B cell (primary cell): ENCODE measurements around the gene CASTOR1. TPM values are rescaled to one million over a fixed set of nuclear protein-coding genes. Genes with fewer than 3 reads are reported as not detected.
A peak's percentile ranks its signal among the peaks of the same experiment; 100 is the strongest.

Experiments
- ATAC-seq: fragments of 200-7000 bp; cut with Tn5 transposase; one replicate; pipeline ENCODE4 v1.10.0; 2021; ENCODE audit warnings: low read depth, mild to moderate bottlenecking, moderate number of reproducible peaks, moderate library complexity
- CTCF ChIA-PET: fragments of 350-600 bp; sonication (Branson Sonifier 250); formaldehyde crosslinking; loops from one replicate; lab custom pipeline; 2021; ENCODE audit warnings: antibody characterized with exemption, inconsistent platforms; lab: Charles Lee
- POLR2A ChIA-PET: fragments of 350-600 bp; sonication (Branson Sonifier 250); formaldehyde crosslinking; loops from one replicate; lab custom pipeline; 2021; ENCODE audit warnings: antibody characterized with exemption; lab: Charles Lee
- DNase-seq: peaks from one replicate; pipeline ENCODE4 v3.0.0; 2013
- H2AFZ ChIP-seq: 2 replicates; pipeline ENCODE4 v1.6.1; 2012; ENCODE audit warnings: mild to moderate bottlenecking, low read depth, low read length; ENCODE audit not compliant: insufficient read depth, poor library complexity, severe bottlenecking
- H3K27ac ChIP-seq, 2 donors: 1 replicate in 1 of 2; 2 replicates in 1 of 2; pipeline ENCODE4 v1.5.1; 2012 to 2013; ENCODE audit warnings: low read length in 2 of 2, mild to moderate bottlenecking in 2 of 2, moderate library complexity in 1 of 2
- H3K27me3 ChIP-seq, 4 experiments: fragments of 200-600 bp in 1 of 4; sonication (generic) in 1 of 4; replicated peaks in 1 of 4; 1 replicate in 2 of 4; 2 replicates in 2 of 4; pipeline versions ENCODE4 v1.6.1 to v1.7.0; 2013 to 2016; ENCODE audit warnings: low read length in 3 of 4, mild to moderate bottlenecking in 2 of 4, mixed read lengths in 1 of 4, moderate library complexity in 1 of 4; ENCODE audit not compliant: insufficient read depth in 4 of 4, control insufficient read depth in 3 of 4; ENCODE audit errors: control extremely low read depth in 1 of 4
- H3K36me3 ChIP-seq, 2 experiments: replicated peaks in 1 of 2; 1 replicate in 1 of 2; 2 replicates in 1 of 2; pipeline versions ENCODE4 v1.6.1 to v1.7.1; 2013; ENCODE audit warnings: low read length in 1 of 2; ENCODE audit not compliant: insufficient read depth in 2 of 2, control insufficient read depth in 1 of 2; ENCODE audit errors: control extremely low read depth in 1 of 2, extremely low read depth in 1 of 2
- H3K4me1 ChIP-seq, 2 donors: fragments of 200-600 bp in 1 of 2; sonication (generic) in 1 of 2; 1 replicate in 1 of 2; 2 replicates in 1 of 2; pipeline versions ENCODE4 v1.5.1 to v1.6.1; 2013 to 2017; ENCODE audit warnings: low read length in 2 of 2; ENCODE audit not compliant: control insufficient read depth in 2 of 2, insufficient read depth in 2 of 2
- H3K4me2 ChIP-seq: replicated peaks from 2 replicates; pipeline ENCODE3; 2012; ENCODE audit warnings: mild to moderate bottlenecking, low read depth, low read length; ENCODE audit not compliant: poor library complexity, severe bottlenecking
- H3K4me3 ChIP-seq, 5 experiments: fragments of 200-600 bp in 1 of 5; sonication (generic) in 1 of 5; 1 replicate in 3 of 5; 2 replicates in 2 of 5; pipeline versions ENCODE4 v1.5.1 to v1.7.0; 2011 to 2016; ENCODE audit warnings: low read length in 4 of 5, mild to moderate bottlenecking in 4 of 5, low read depth in 2 of 5, control low read depth in 1 of 5, moderate library complexity in 1 of 5; ENCODE audit not compliant: insufficient read depth in 1 of 5; ENCODE audit errors: control extremely low read depth in 1 of 5, extremely low read depth in 1 of 5
- H3K79me2 ChIP-seq: fragments of 200-600 bp; sonication (generic); one replicate; pipeline ENCODE4 v1.6.0; 2016; ENCODE audit warnings: low read length; ENCODE audit not compliant: control insufficient read depth, insufficient read depth
- H3K9ac ChIP-seq: fragments of 200-600 bp; sonication (generic); 2 replicates; pipeline ENCODE4 v1.6.1; 2017; ENCODE audit warnings: mild to moderate bottlenecking, low read length, moderate library complexity
- H3K9me3 ChIP-seq, 3 donors: one replicate each; pipeline versions ENCODE4 v1.6.1 to v1.7.1; 2013; ENCODE audit warnings: low read length in 2 of 3; ENCODE audit not compliant: control insufficient read depth in 2 of 3, insufficient read depth in 1 of 3; ENCODE audit errors: control extremely low read depth in 1 of 3
- H4K20me1 ChIP-seq: 2 replicates; pipeline ENCODE4 v1.6.0; 2012; ENCODE audit warnings: mild to moderate bottlenecking, low read length; ENCODE audit not compliant: insufficient read depth, control insufficient read depth, poor library complexity, severe bottlenecking
- H3K27ac Mint-ChIP-seq: one replicate; pipeline ENCODE4 v1.8.0; 2021; ENCODE audit warnings: mixed read lengths
- H3K27me3 Mint-ChIP-seq: one replicate; pipeline ENCODE4 v1.8.0; 2021; ENCODE audit warnings: mixed read lengths
- H3K4me1 Mint-ChIP-seq: one replicate; pipeline ENCODE4 v1.8.0; 2021; ENCODE audit warnings: mixed read lengths
- H3K4me3 Mint-ChIP-seq: one replicate; pipeline ENCODE4 v1.8.0; 2021; ENCODE audit warnings: mixed read lengths
- H3K9me3 Mint-ChIP-seq: one replicate; pipeline ENCODE4 v1.8.0; 2022; ENCODE audit warnings: mixed read lengths; ENCODE audit not compliant: insufficient read depth
- EZH2 ChIP-seq: IDR thresholded peaks from 2 replicates; pipeline ENCODE4 v1.6.1; 2012; ENCODE audit warnings: borderline replicate concordance, low read depth, mild to moderate bottlenecking, moderate library complexity, low read length; ENCODE audit not compliant: insufficient read depth, poor library complexity, severe bottlenecking
- WGBS: methylation state at CpG from one replicate; pipeline ENCODE4 v1.1.5; 2013; ENCODE audit warnings: missing lambda C conversion rate; ENCODE audit not compliant: insufficient coverage; 5-methylcytosine and 5-hydroxymethylcytosine counted together
- intact Hi-C: fragments of 100-400 bp; cut with micrococcal nuclease; formaldehyde crosslinking; loops from one replicate; pipeline ENCODE4 v1.10.0; 2022
- polyA plus RNA-seq: library from polyadenylated mRNA; depleted of rRNA; stranded (reverse); fragments of >200 nt; gene quantifications from 2 replicates; pipeline ENCODE4 v1.2.3, GENCODE V29; 2012
- total RNA-seq, 2 donors: library from RNA; stranded (reverse); fragments of 120-200 nt in 1 of 2; gene quantifications; 1 replicate in 1 of 2; 2 replicates in 1 of 2; pipeline versions ENCODE4 v1.2.3 to v1.2.4, GENCODE V29; 2013 to 2022
- TF ChIP-seq, protein P1 (sequence below): fragments of 200-600 bp; IDR thresholded peaks from one replicate; pipeline ENCODE4 v1.8.0; 2022; ENCODE audit warnings: antibody characterized with exemption, mild to moderate bottlenecking

CASTOR1 gene
- total and polyA plus RNA-seq, 2 donors (not counting 1 experiment from before 2014, with no cell fraction given): 16.3 to 18.4 TPM

DNA sequence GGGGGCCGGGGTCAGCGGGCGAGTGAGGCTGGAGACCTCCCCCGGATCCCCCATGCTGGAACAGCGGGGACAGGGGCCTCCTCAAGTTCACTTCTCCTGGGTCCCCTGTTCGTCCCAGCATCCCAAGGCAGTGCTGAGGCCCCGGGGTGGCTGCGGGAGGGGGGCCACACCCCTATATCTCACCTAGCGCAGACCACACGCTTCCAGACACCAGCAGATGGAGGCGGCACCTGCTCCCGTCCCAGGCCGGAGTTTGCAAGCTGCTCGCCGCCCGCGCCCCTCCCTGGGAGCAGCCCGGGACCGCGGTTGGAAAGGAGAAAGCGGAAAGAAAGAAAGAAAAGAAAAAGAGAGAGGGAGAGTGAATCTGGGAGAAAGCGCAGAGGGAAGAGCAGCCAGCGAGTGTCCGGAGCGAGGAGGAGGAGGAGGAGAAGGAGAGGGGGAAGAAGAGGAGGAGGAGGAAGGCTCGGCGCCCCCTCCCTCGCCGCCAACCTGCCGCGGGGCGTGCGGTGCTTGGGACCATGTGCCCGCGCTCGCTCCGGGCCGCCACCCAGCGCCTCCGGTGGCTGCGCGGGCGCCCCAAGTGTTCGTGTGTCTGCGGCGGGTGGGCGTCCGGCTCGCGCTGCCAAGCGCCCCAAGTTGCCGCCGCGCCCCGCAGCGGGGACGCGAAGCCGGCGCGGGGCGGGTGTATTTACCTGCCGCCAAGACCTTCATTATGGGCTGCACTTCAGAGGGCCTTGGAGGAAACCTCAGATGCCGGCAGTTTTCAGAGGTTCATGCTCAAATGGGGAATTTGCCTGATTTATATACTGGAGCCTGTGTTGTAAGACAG, 43.1 kb downstream of the CASTOR1 start, which contains the start of gene LIF:
LIF (minus strand) TSS at position 775 of the 829 bp plus-strand sequence; CDS start at position 711, 64 bp downstream.
- Histone ChIP-seq H3K27ac (no peak within 1 kb of the TSS), H3K9me3 (peaks cover 0 to 4% (median 0%) of the 10 kb centered on the region in 3 donors), H3K4me3 (peak within 1 kb of the TSS in 4 of 5 experiments; percentile 11 to 62 (median 36)), H3K9ac (peak within 1 kb of the TSS; percentile 41), H3K4me2 (peak within 1 kb of the TSS; percentile 88), H3K4me1 (peaks cover 14 to 23% of the 10 kb centered on the region in 2 donors), H3K79me2 (no peaks in the 10 kb centered on the region), H3K27me3 (peaks cover 0 to 39% (median 19%) of the 10 kb centered on the region in 4 experiments), H4K20me1 (no peaks in the 10 kb centered on the region), H3K36me3 (no peaks in the 10 kb centered on the region), H2AFZ (peak within 1 kb of the TSS; percentile 84)
- Mint-ChIP-seq H3K4me1 (peaks cover 13% of the 10 kb centered on the region), H3K27me3 (peaks cover 48% of the 10 kb centered on the region), H3K9me3 (no peaks in the 10 kb centered on the region), H3K27ac (no peak within 1 kb of the TSS), H3K4me3 (peak within 1 kb of the TSS; percentile 78)
- DNase-seq (peak; percentile 58), ATAC-seq (no peak)
- no peak for TF ChIP-seq EZH2
- TF ChIP-seq, protein P1, sequence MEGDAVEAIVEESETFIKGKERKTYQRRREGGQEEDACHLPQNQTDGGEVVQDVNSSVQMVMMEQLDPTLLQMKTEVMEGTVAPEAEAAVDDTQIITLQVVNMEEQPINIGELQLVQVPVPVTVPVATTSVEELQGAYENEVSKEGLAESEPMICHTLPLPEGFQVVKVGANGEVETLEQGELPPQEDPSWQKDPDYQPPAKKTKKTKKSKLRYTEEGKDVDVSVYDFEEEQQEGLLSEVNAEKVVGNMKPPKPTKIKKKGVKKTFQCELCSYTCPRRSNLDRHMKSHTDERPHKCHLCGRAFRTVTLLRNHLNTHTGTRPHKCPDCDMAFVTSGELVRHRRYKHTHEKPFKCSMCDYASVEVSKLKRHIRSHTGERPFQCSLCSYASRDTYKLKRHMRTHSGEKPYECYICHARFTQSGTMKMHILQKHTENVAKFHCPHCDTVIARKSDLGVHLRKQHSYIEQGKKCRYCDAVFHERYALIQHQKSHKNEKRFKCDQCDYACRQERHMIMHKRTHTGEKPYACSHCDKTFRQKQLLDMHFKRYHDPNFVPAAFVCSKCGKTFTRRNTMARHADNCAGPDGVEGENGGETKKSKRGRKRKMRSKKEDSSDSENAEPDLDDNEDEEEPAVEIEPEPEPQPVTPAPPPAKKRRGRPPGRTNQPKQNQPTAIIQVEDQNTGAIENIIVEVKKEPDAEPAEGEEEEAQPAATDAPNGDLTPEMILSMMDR: peak; percentile 23
- ChIA-PET CTCF (no interaction called here), POLR2A (no interaction called here)
- intact Hi-C loops: no loop called here
- WGBS: 6% methylated on average over 64 of the region's 64 CpGs
